GM12865 (cell line): ENCODE data around the gene FOSB.
A peak's percentile ranks its signal among the peaks of the same experiment; 100 is the strongest.

Experiments used
- DNase-seq: peaks from one replicate; pipeline ENCODE4 v3.0.0; 2010; ENCODE audit warnings: low read depth
- H3K4me3 ChIP-seq: 2 replicates; pipeline ENCODE4 v1.5.1; 2011; ENCODE audit warnings: mild to moderate bottlenecking, low read depth, low read length, control low read depth
- TF ChIP-seq, protein P1 (sequence below): IDR thresholded peaks from 2 replicates; pipeline ENCODE4 v1.5.1; 2011; ENCODE audit warnings: low read length, control low read depth, low read depth, inconsistent platforms; ENCODE audit not compliant: insufficient read depth; ENCODE audit errors: missing control alignments

The FOSB gene

DNA sequence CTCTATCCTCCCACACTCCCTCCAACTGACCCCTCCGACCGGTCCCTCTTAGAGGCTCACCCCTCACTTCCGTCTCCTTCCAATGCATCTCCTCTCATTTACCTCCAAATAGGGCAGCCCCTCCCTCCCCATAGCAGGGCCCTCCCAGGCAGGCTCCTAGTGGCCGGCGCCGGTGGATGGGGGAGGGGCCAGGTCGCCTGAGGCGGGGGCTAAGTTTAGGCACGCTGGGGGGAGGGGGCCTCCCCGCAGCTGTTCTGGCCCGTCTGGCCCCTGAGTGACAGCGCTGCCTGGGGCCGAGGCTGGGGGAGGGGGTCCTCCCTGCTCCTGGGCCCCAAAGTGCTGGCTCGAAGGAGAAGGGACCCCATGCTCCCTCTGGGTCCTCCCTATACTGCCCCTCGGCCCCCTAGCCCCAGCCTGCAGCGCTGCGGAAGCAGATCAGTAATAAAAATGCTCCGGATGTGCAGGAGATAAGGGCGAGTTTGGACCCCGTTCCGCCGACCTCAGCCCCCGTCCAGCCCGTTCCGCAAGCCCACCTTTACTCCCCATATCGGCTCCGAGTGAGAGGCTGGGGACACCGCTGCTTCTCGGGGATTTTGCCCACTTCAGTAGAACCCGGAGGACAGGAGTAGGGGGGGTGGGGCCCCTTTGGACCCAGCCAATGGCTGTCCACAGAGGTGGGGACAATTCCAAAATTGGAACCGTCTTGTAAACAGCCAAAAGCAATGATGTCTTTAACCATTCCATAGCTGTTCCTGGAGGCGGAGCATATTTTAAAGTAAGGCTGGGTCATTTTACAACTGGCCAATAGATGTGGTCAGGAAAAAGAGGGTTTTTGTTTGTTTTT is 25.1 kb downstream of the FOSB start:
- H3K4me3 ChIP-seq, result peak overlapping the region; percentile 75
- TF ChIP-seq, protein P1, sequence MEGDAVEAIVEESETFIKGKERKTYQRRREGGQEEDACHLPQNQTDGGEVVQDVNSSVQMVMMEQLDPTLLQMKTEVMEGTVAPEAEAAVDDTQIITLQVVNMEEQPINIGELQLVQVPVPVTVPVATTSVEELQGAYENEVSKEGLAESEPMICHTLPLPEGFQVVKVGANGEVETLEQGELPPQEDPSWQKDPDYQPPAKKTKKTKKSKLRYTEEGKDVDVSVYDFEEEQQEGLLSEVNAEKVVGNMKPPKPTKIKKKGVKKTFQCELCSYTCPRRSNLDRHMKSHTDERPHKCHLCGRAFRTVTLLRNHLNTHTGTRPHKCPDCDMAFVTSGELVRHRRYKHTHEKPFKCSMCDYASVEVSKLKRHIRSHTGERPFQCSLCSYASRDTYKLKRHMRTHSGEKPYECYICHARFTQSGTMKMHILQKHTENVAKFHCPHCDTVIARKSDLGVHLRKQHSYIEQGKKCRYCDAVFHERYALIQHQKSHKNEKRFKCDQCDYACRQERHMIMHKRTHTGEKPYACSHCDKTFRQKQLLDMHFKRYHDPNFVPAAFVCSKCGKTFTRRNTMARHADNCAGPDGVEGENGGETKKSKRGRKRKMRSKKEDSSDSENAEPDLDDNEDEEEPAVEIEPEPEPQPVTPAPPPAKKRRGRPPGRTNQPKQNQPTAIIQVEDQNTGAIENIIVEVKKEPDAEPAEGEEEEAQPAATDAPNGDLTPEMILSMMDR, result no peak
- DNase-seq, result peak; percentile 81

DNA sequence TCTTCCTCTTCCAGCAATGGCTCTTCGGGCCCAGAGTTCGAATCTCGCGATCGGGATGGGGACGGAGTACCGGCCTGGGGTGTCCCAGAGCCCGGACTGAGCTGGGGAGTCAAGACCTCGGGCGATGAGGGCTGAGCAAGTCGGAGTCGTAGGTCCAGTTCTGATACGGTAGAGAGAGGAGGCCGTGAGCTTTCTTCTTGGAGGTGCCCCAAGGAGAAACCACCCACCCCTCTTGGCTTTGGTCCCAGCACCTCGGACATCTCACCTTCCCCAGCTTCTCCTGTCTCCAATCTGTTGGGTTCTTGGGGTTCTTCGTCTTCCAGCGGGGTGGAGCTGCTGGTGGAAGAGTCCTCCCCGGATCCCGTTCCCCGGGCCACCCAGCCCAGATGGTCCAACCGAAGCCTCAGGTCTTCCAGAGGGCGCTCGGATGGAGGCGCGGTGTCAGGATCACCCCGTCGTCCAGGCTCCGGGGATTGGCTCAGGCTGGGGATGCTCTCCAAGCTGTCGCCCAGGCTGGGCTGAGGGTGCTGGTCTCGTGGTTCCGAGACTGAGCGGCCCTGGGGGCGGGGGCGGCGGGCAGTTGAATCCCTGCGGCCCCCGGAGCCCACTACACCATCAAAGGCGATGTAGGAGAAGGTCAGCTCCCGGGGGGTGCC is 26.6 kb downstream of the FOSB start:
- TF ChIP-seq, protein P1, result no peak
- no peak overlapping the region for H3K4me3 ChIP-seq
- DNase-seq, result no peak

DNA sequence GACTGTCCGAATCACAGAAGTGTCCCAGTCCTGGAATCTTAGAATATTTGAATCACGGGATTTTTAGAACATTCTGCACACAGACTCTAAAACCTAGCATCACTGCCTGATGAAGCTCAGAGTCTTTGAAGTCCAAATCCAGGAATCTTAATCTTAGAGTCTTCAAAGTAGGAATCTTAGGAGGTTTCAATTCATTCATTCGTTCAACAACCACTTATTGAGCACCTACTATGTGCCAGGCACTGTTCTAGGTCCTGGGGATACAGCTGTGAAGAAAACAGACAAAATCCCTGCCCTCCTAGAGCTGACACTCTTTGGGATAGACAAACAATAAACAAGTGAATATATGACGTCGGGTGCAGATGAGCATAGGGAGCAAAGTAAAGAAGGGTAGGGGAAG is 27.4 kb downstream of the FOSB start:
- TF ChIP-seq, protein P1, result no peak
- no peak for DNase-seq

DNA sequence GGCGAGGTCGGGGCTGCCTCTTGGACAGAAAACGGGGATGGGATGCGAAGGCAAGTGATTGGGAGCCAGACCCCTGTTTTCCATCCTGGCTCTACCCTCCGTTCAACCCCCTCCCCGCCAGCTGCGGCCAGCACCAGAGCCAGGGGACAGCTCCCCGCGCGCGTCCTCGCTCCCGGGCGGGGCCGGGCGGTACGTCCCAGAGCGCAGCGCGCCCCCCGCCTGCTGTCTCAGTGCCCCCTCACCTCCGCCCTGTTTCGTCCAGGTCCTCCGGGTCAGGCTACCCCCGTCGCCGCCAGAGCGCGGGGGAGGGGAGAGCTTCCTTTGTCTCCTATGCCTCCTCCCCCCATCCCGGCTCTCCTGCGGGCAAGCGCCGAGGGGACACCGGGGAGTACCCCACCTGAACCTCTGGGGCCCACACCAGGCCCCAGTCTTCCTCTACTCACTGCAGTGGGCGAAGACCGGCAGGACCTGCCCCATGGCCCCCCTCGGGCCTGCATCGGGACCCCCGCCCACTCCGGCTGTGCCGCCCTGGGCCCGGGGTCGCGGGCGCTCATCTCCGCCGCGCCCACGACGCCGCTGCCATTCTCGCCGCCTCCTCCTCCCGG is 28.7 kb downstream of the FOSB start:
- no peak for DNase-seq
- peak overlapping the region; percentile 64 for H3K4me3 ChIP-seq

More for the DNA sequence above, 27.4 kb downstream of the FOSB start:
- H3K4me3 ChIP-seq, result no peak overlapping the region

DNA sequence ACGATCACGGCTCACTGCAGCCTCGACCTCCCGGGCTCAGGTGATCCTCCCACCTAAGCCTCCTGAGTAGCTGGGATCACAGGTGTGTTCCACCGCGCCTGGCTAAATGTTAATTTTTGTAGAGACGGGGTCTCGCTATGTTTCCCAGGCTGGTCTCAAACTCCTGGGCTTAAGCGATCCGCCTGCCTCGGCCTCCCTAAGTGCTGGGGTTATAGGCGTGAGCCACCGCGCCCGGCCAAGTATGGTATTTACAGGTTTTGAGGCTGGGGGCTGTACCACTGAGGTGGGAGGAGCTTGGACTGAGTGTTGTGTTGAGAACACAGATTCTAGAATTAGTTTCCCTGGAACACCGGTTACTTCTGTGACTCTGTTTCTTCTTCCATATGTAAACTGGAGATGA is 30.0 kb downstream of the FOSB start:
- TF ChIP-seq, protein P1, result no peak
- peak overlapping the region; percentile 59 for H3K4me3 ChIP-seq
- DNase-seq, result no peak

More for the DNA sequence above, 28.7 kb downstream of the FOSB start:
- TF ChIP-seq, protein P1, result no peak

DNA sequence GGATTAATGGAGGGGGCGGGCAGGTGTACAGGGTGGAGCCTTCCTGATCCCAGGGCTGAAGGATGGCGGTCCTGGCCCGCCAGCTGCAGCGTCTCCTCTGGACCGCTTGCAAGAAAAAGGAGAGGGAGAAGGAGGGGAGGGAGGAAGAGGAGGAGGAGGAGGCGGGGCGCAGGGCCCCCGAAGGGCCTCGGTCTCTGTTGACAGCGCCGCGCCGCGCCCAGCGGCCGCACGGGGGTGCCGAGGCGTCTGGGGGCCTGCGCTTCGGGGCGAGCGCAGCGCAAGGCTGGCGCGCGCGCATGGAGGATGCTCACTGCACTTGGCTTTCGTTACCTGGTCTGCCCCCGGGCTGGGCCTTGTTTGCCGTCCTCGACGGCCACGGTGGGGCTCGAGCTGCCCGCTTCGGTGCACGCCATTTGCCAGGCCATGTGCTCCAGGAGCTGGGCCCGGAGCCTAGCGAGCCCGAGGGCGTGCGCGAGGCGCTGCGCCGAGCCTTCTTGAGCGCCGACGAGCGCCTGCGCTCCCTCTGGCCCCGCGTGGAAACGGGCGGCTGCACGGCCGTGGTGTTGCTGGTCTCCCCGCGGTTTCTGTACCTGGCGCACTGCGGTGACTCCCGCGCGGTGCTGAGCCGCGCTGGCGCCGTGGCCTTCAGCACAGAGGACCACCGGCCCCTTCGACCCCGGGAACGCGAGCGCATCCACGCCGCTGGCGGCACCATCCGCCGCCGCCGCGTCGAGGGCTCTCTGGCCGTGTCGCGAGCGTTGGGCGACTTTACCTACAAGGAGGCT is 30.8 kb downstream of the FOSB start, which contains the start of gene PPM1N:
Gene PPM1N (plus strand): TSS at position 33 of the 785 bp plus-strand sequence. CDS start 30 bp downstream, at position 63.
- H3K4me3 ChIP-seq, result peak within 1 kb of the TSS; percentile 59
- TF ChIP-seq, protein P1, result peak; percentile 46
- peak; percentile 79 for DNase-seq
